Nephron (organoid): ENCODE results near the gene HLA-F.

Source experiments
- H3K27ac Mint-ChIP-seq, 3 experiments: 2 replicates each; pipeline ENCODE4 v1.8.0; 2020; ENCODE audit warnings: mixed read lengths in 3 of 3, mild to moderate bottlenecking in 2 of 3, moderate library complexity in 1 of 3
- H3K27me3 Mint-ChIP-seq: 2 replicates; pipeline ENCODE4 v1.8.0; 2021; ENCODE audit warnings: low read depth, mild to moderate bottlenecking, moderate library complexity, mixed read lengths
- H3K36me3 Mint-ChIP-seq: 2 replicates; pipeline ENCODE4 v1.8.0; 2020; ENCODE audit warnings: low read depth, mixed read lengths
- H3K4me1 Mint-ChIP-seq: 2 replicates; pipeline ENCODE4 v1.8.0; 2020; ENCODE audit warnings: mixed read lengths
- H3K4me3 Mint-ChIP-seq, 3 experiments: 2 replicates each; pipeline ENCODE4 v1.8.0; 2020; ENCODE audit warnings: mild to moderate bottlenecking in 3 of 3, mixed read lengths in 3 of 3, moderate library complexity in 2 of 3
- H3K9me3 Mint-ChIP-seq: 2 replicates; pipeline ENCODE4 v1.8.0; 2020; ENCODE audit warnings: mixed read lengths
- TF ChIP-seq, protein P1 (sequence below), 3 experiments: fragments of 200-600 bp; sonication (generic); IDR thresholded peaks; one replicate each; pipeline ENCODE4 v1.5.0; 2021; ENCODE audit warnings: antibody characterized with exemption in 3 of 3; ENCODE audit not compliant: unreplicated experiment in 3 of 3

The HLA-F gene

DNA sequence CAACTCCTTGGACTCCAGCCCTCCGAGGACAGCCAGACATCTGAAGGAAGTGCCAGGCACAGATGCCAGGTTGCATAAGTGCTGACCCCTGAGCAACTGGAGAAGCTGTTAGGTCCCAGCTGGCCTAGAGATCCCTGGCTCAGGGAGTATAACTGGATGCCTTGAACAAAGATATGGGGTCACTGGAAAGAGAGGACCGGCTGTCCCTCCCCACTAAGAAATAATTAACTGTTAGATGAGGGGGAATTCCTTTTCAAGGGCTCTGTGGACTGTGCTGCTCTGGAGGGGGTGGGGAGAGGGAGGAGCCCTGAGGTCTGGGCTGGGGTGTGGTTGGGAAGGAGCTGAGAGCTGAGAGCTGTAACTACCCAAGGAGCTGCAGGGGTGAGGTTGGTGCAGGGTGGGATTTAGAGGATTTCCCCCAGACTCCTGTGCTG, 39.6 kb downstream of the HLA-F start:
- no peaks in the 10 kb centered on the region for H3K36me3 Mint-ChIP-seq
- H3K27ac Mint-ChIP-seq: no peak overlapping the region
- peaks cover 11% of the 10 kb centered on the region for H3K27me3 Mint-ChIP-seq
- H3K4me1 Mint-ChIP-seq: peaks cover 6% of the 10 kb centered on the region
- no peaks in the 10 kb centered on the region for H3K9me3 Mint-ChIP-seq
- TF ChIP-seq, protein P1, sequence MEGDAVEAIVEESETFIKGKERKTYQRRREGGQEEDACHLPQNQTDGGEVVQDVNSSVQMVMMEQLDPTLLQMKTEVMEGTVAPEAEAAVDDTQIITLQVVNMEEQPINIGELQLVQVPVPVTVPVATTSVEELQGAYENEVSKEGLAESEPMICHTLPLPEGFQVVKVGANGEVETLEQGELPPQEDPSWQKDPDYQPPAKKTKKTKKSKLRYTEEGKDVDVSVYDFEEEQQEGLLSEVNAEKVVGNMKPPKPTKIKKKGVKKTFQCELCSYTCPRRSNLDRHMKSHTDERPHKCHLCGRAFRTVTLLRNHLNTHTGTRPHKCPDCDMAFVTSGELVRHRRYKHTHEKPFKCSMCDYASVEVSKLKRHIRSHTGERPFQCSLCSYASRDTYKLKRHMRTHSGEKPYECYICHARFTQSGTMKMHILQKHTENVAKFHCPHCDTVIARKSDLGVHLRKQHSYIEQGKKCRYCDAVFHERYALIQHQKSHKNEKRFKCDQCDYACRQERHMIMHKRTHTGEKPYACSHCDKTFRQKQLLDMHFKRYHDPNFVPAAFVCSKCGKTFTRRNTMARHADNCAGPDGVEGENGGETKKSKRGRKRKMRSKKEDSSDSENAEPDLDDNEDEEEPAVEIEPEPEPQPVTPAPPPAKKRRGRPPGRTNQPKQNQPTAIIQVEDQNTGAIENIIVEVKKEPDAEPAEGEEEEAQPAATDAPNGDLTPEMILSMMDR (IDR thresholded peaks at IDR 0.05; ENCODE audit: unreplicated experiment in 3 of 3): no peak
- H3K4me3 Mint-ChIP-seq: no peak overlapping the region

DNA sequence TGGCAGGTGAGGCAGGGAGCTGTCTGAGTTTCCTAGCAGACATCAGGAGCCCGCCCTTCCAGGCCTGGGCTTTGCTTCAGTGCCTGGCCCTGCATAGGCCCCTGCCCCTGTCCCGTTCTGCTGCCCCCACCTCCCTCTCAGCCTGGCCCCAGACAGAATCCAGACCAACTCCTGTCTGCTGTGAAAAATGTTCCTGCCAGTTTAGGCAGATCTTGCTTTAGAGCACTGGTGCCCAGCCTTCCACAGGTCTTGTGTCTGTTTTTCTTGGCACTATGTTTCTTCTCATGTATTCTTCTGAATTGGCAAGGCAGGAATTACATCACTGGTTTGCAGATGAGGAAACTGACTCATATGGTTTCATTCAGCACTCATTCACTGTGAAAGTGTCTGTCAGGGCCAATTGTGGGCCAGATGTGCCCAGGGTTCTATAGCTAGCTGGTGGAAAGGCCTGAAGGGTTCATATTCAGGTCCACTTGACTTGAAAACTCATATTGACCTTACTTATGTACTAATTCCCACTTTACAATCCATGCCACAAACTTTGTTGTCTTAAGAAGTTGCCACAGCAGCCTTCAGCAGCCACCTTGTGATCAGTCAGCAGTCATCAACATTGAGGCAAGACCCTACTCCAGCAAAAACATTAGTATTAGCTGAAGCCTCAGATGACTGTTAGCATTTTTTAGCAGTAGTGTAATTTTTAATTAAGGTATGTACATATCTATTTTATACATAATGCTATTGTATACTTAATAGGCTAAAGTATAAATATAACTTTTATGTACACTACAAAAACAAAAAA, 40.5 kb downstream of the HLA-F start:
- Mint-ChIP-seq H3K27ac (no peak overlapping the region), H3K27me3 (peaks cover 11% of the 10 kb centered on the region), H3K4me1 (peaks cover 6% of the 10 kb centered on the region), H3K4me3 (no peak overlapping the region), H3K9me3 (no peaks in the 10 kb centered on the region), H3K36me3 (no peaks in the 10 kb centered on the region)
- TF ChIP-seq, protein P1 (IDR thresholded peaks at IDR 0.05; ENCODE audit: unreplicated experiment in 3 of 3): no peak

DNA sequence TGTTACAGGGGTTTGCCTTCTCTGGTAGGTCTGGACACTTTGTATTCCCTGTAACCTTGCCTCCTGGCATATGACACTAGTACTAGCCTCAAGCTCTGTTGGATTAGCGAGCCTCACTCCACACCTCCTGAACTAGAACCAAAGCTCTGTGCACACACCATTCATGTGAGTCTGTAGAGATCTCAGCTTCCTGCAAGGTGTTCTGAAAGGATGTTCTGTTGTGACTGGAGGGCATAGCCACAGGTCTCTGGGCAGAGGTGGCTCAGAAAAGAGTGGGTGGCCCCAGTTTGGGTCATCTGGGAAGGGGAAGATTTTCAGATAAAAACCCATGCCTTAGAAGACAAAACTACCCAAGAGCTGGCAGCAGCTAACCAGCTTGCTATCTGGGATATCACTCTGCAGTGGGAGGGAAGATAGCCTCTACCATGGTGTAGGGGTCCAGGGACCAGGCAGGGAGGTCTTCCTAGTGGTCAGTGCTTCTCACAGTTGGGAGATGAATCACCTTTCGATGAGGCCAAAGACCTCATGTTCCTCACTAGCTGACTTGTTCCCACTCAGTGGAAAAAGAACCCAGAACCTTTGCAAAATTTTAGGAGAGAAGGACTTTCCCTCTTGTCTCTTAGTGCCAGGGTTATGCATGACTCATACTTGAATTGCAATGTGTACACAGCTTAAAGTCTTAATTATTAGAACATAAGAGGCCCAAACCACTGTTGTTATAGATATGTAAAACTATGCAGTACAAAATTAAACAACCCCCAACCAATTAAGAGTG, 41.4 kb downstream of the HLA-F start:
- peaks cover 11% of the 10 kb centered on the region for H3K27me3 Mint-ChIP-seq
- no peak overlapping the region for H3K27ac Mint-ChIP-seq
- H3K4me3 Mint-ChIP-seq: no peak overlapping the region
- TF ChIP-seq, protein P1 (IDR thresholded peaks at IDR 0.05; ENCODE audit: unreplicated experiment in 3 of 3): no peak
- no peaks in the 10 kb centered on the region for H3K9me3 Mint-ChIP-seq
- peaks cover 6% of the 10 kb centered on the region for H3K4me1 Mint-ChIP-seq
- no peaks in the 10 kb centered on the region for H3K36me3 Mint-ChIP-seq

DNA sequence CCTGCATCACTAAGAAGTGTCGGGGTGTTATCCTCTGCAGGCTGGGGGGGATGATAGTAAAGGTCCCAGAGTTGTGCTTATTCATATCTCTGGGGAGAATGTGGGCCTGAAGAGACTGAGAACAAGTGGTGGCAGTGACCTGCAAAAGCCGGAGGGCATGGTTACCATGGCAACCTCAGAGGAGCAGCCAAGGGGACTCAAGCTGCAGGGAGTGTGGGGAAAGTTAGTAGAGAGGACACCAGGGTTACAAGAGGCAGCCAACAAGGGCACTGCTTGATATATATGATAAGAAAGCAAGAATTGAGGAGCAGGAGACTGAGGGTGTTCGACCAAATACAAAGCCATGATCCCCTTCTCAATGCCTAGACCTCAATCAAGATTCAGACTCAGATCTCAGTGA, 46.1 kb downstream of the HLA-F start:
- no peak overlapping the region for H3K27ac Mint-ChIP-seq
- H3K36me3 Mint-ChIP-seq: no peaks in the 10 kb centered on the region
- no peaks in the 10 kb centered on the region for H3K9me3 Mint-ChIP-seq
- TF ChIP-seq, protein P1 (IDR thresholded peaks at IDR 0.05; ENCODE audit: unreplicated experiment in 3 of 3): no peak
- no peaks in the 10 kb centered on the region for H3K4me1 Mint-ChIP-seq
- peaks cover 14% of the 10 kb centered on the region for H3K27me3 Mint-ChIP-seq
- H3K4me3 Mint-ChIP-seq: no peak overlapping the region

DNA sequence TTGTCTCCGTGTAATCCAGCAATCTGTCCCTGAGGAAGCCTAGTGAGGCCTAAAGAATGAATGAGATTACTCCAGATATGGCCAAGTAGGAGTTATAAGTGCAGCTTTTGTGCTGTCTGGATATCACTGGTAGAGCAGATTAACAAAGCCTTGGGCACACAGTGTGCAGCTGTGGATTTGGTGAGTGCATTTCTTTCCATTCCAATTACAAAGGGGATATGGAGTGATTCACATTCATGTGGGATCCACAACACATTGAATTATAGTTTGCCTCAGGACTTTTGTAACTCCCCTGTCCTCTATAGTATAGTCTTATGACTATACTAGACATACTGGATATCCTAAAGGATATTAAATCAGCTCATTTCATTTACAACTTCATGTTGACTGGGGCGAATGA, 47.1 kb downstream of the HLA-F start:
- H3K4me3 Mint-ChIP-seq: no peak overlapping the region
- TF ChIP-seq, protein P1 (IDR thresholded peaks at IDR 0.05; ENCODE audit: unreplicated experiment in 3 of 3): no peak
- no peaks in the 10 kb centered on the region for H3K4me1 Mint-ChIP-seq
- H3K27me3 Mint-ChIP-seq: peaks cover 13% of the 10 kb centered on the region
- no peaks in the 10 kb centered on the region for H3K36me3 Mint-ChIP-seq
- H3K9me3 Mint-ChIP-seq: no peaks in the 10 kb centered on the region
- H3K27ac Mint-ChIP-seq: no peak overlapping the region
